Activated naive CD8-positive, alpha-beta T cell treated with anti-CD3 and anti-CD28 coated beads, Interleukin-2, amount 50 U/mL, for 24 hours (primary cell): Measurements from ENCODE around the gene SERPINC1.
"Not testable (repeated sequence)": the region's sequence is repeated elsewhere in the genome, so short reads cannot be mapped to it uniquely, and the experiment has no call there.

ENCODE experiments used
- ATAC-seq: fragments of 150-1000 bp; cut with Tn5 transposase; one replicate; pipeline ENCODE4 v1.10.0; 2021
- DNase-seq: peaks from one replicate; pipeline ENCODE4 v3.0.0; 2021
- H3K27ac Mint-ChIP-seq: one replicate; pipeline ENCODE4 v1.8.0; 2021; ENCODE audit warnings: mild to moderate bottlenecking, mixed read lengths
- H3K27me3 Mint-ChIP-seq: one replicate; pipeline ENCODE4 v1.8.0; 2021; ENCODE audit warnings: mixed read lengths
- H3K36me3 Mint-ChIP-seq: one replicate; pipeline ENCODE4 v1.8.0; 2021; ENCODE audit warnings: low read depth, mixed read lengths
- H3K4me1 Mint-ChIP-seq: one replicate; pipeline ENCODE4 v1.8.0; 2021; ENCODE audit warnings: mixed read lengths
- H3K4me3 Mint-ChIP-seq: one replicate; pipeline ENCODE4 v1.8.0; 2021; ENCODE audit warnings: mild to moderate bottlenecking, moderate library complexity, mixed read lengths
- H3K9me3 Mint-ChIP-seq: one replicate; pipeline ENCODE4 v1.8.0; 2021; ENCODE audit warnings: mixed read lengths

The SERPINC1 gene

GRCh38 chr1:173915596-173915995, 1.5 kb downstream of the SERPINC1 start:
- H3K4me3 Mint-ChIP-seq, result no peak overlapping the region
- ATAC-seq (no peak), DNase-seq (no peak)
- no peaks in the 10 kb centered on the region for H3K36me3 Mint-ChIP-seq
- no peaks in the 10 kb centered on the region for H3K4me1 Mint-ChIP-seq
- H3K9me3 Mint-ChIP-seq, result no peaks in the 10 kb centered on the region
- H3K27me3 Mint-ChIP-seq, result no peaks in the 10 kb centered on the region
- H3K27ac Mint-ChIP-seq, result no peak overlapping the region

- H3K27ac Mint-ChIP-seq, result no peak overlapping the region
- no peaks in the 10 kb centered on the region for H3K36me3 Mint-ChIP-seq
- ATAC-seq (no peak), DNase-seq (peak; percentile 27)
- no peaks in the 10 kb centered on the region for H3K27me3 Mint-ChIP-seq
- no peak overlapping the region for H3K4me3 Mint-ChIP-seq
- H3K4me1 Mint-ChIP-seq, result no peaks in the 10 kb centered on the region
- H3K9me3 Mint-ChIP-seq, result no peaks in the 10 kb centered on the region
Measured at GRCh38 chr1:173914366-173914871, 2.7 kb downstream of the SERPINC1 start.

- Mint-ChIP-seq H3K4me3 (no peak overlapping the region), H3K9me3 (no peaks in the 10 kb centered on the region), H3K4me1 (no peaks in the 10 kb centered on the region), H3K36me3 (no peaks in the 10 kb centered on the region), H3K27ac (no peak overlapping the region), H3K27me3 (no peaks in the 10 kb centered on the region)
- ATAC-seq, result no peak
- no peak for DNase-seq
Measured at GRCh38 chr1:173913111-173913510, 4.0 kb downstream of the SERPINC1 start.

- ATAC-seq, result no peak
- Mint-ChIP-seq H3K4me3 (no peak overlapping the region), H3K4me1 (peaks cover 9% of the 10 kb centered on the region), H3K27me3 (no peaks in the 10 kb centered on the region), H3K27ac (no peak overlapping the region), H3K9me3 (no peaks in the 10 kb centered on the region), H3K36me3 (peaks cover 4% of the 10 kb centered on the region)
- no peak for DNase-seq
Measured at GRCh38 chr1:173903827-173904531, 13.1 kb downstream of the SERPINC1 start.

- Mint-ChIP-seq H3K27ac (no peak overlapping the region), H3K4me3 (no peak overlapping the region), H3K4me1 (peaks cover 9% of the 10 kb centered on the region), H3K9me3 (no peaks in the 10 kb centered on the region), H3K36me3 (peaks cover 4% of the 10 kb centered on the region), H3K27me3 (no peaks in the 10 kb centered on the region)
- DNase-seq (no peak), ATAC-seq (no peak)
Measured at GRCh38 chr1:173900992-173901391, 16.1 kb downstream of the SERPINC1 start.

GRCh38 chr1:173900427-173900826, 16.7 kb downstream of the SERPINC1 start:
- H3K36me3 Mint-ChIP-seq, result peaks cover 1% of the 10 kb centered on the region
- no peaks in the 10 kb centered on the region for H3K27me3 Mint-ChIP-seq
- H3K4me1 Mint-ChIP-seq, result peaks cover 9% of the 10 kb centered on the region
- ATAC-seq (no peak), DNase-seq (no peak)
- H3K4me3 Mint-ChIP-seq, result no peak overlapping the region
- no peak overlapping the region for H3K27ac Mint-ChIP-seq
- H3K9me3 Mint-ChIP-seq, result no peaks in the 10 kb centered on the region

- DNase-seq (no peak), ATAC-seq (no peak)
- no peak overlapping the region for H3K27ac Mint-ChIP-seq
- H3K4me3 Mint-ChIP-seq, result no peak overlapping the region
- peaks cover 12% of the 10 kb centered on the region for H3K36me3 Mint-ChIP-seq
- H3K4me1 Mint-ChIP-seq, result no peaks in the 10 kb centered on the region
- no peaks in the 10 kb centered on the region for H3K9me3 Mint-ChIP-seq
- H3K27me3 Mint-ChIP-seq, result no peaks in the 10 kb centered on the region
Measured at GRCh38 chr1:173894189-173894588, 22.9 kb downstream of the SERPINC1 start.

GRCh38 chr1:173893611-173894010, 23.5 kb downstream of the SERPINC1 start:
- Mint-ChIP-seq H3K27ac (no peak overlapping the region), H3K4me3 (no peak overlapping the region), H3K36me3 (peaks cover 15% of the 10 kb centered on the region), H3K9me3 (no peaks in the 10 kb centered on the region), H3K27me3 (no peaks in the 10 kb centered on the region), H3K4me1 (no peaks in the 10 kb centered on the region)
- ATAC-seq (no peak), DNase-seq (no peak)

- no peak for DNase-seq
- H3K27me3 Mint-ChIP-seq, result no peaks in the 10 kb centered on the region
- no peak overlapping the region for H3K4me3 Mint-ChIP-seq
- no peaks in the 10 kb centered on the region for H3K9me3 Mint-ChIP-seq
- peaks cover 41% of the 10 kb centered on the region for H3K36me3 Mint-ChIP-seq
- ATAC-seq, result no peak
- peaks cover 17% of the 10 kb centered on the region for H3K4me1 Mint-ChIP-seq
- no peak overlapping the region for H3K27ac Mint-ChIP-seq
Measured at GRCh38 chr1:173889885-173890284, 27.2 kb downstream of the SERPINC1 start.

- no peaks in the 10 kb centered on the region for H3K9me3 Mint-ChIP-seq
- DNase-seq, result no peak
- peaks cover 38% of the 10 kb centered on the region for H3K36me3 Mint-ChIP-seq
- no peak overlapping the region for H3K4me3 Mint-ChIP-seq
- peaks cover 17% of the 10 kb centered on the region for H3K4me1 Mint-ChIP-seq
- no peak overlapping the region for H3K27ac Mint-ChIP-seq
- H3K27me3 Mint-ChIP-seq, result no peaks in the 10 kb centered on the region
- ATAC-seq, result no peak
Measured at GRCh38 chr1:173888749-173889148, 28.4 kb downstream of the SERPINC1 start.

GRCh38 chr1:173887627-173888026, 29.5 kb downstream of the SERPINC1 start:
- Mint-ChIP-seq H3K36me3 (peaks cover 37% of the 10 kb centered on the region), H3K27me3 (no peaks in the 10 kb centered on the region), H3K9me3 (no peaks in the 10 kb centered on the region), H3K4me3 (no peak overlapping the region), H3K27ac (no peak overlapping the region), H3K4me1 (peaks cover 17% of the 10 kb centered on the region)
- DNase-seq (no peak), ATAC-seq (peak; percentile 73)

- peaks cover 17% of the 10 kb centered on the region for H3K4me1 Mint-ChIP-seq
- H3K4me3 Mint-ChIP-seq, result no peak overlapping the region
- H3K36me3 Mint-ChIP-seq, result peaks cover 36% of the 10 kb centered on the region
- ATAC-seq, result no peak
- no peaks in the 10 kb centered on the region for H3K9me3 Mint-ChIP-seq
- DNase-seq, result no peak
- no peaks in the 10 kb centered on the region for H3K27me3 Mint-ChIP-seq
- no peak overlapping the region for H3K27ac Mint-ChIP-seq
Measured at GRCh38 chr1:173886746-173887611, 30.1 kb downstream of the SERPINC1 start.

- DNase-seq (no peak), ATAC-seq (no peak)
- peaks cover 34% of the 10 kb centered on the region for H3K36me3 Mint-ChIP-seq
- H3K27me3 Mint-ChIP-seq, result no peaks in the 10 kb centered on the region
- H3K27ac Mint-ChIP-seq, result no peak overlapping the region
- no peak overlapping the region for H3K4me3 Mint-ChIP-seq
- H3K9me3 Mint-ChIP-seq, result no peaks in the 10 kb centered on the region
- H3K4me1 Mint-ChIP-seq, result peaks cover 17% of the 10 kb centered on the region
Measured at GRCh38 chr1:173884701-173885100, 32.4 kb downstream of the SERPINC1 start.

- not testable (repeated sequence) for H3K27ac Mint-ChIP-seq, H3K27me3 Mint-ChIP-seq, ATAC-seq, H3K4me3 Mint-ChIP-seq, H3K4me1 Mint-ChIP-seq, H3K9me3 Mint-ChIP-seq, DNase-seq
- H3K36me3 Mint-ChIP-seq, result peaks cover 24% of the 10 kb centered on the region
Measured at GRCh38 chr1:173881117-173881516, 36.0 kb downstream of the SERPINC1 start.

- H3K4me3 Mint-ChIP-seq, result no peak overlapping the region
- peaks cover 29% of the 10 kb centered on the region for H3K36me3 Mint-ChIP-seq
- ATAC-seq (no peak), DNase-seq (no peak)
- peaks cover 2% of the 10 kb centered on the region for H3K4me1 Mint-ChIP-seq
- H3K27ac Mint-ChIP-seq, result no peak overlapping the region
- no peaks in the 10 kb centered on the region for H3K27me3 Mint-ChIP-seq
- H3K9me3 Mint-ChIP-seq, result no peaks in the 10 kb centered on the region
Measured at GRCh38 chr1:173878251-173878650, 38.9 kb downstream of the SERPINC1 start.
